HL-60 (cell line): Measurements from ENCODE around the gene MAP2.

ENCODE experiments used
- GABPA ChIP-seq: IDR thresholded peaks from 2 replicates; pipeline ENCODE4 v1.6.1; 2012; ENCODE audit warnings: low read depth
- POLR2AphosphoS5 ChIP-seq: IDR thresholded peaks from 2 replicates; pipeline ENCODE4 v1.6.1; 2012; ENCODE audit warnings: low read depth
- SPI1 ChIP-seq: IDR thresholded peaks from 2 replicates; pipeline ENCODE4 v1.6.1; 2012; ENCODE audit warnings: low read depth, mild to moderate bottlenecking, borderline replicate concordance
- TF ChIP-seq, protein P1 (sequence below): IDR thresholded peaks from one replicate; pipeline ENCODE4 v1.5.1; 2011; ENCODE audit warnings: low read length, control low read depth, inconsistent platforms; ENCODE audit not compliant: insufficient read depth
- TF ChIP-seq, protein P2 (sequence below): IDR thresholded peaks from 2 replicates; pipeline ENCODE4 v1.6.1; 2012; ENCODE audit warnings: low read depth; ENCODE audit not compliant: insufficient replicate concordance

DNA sequence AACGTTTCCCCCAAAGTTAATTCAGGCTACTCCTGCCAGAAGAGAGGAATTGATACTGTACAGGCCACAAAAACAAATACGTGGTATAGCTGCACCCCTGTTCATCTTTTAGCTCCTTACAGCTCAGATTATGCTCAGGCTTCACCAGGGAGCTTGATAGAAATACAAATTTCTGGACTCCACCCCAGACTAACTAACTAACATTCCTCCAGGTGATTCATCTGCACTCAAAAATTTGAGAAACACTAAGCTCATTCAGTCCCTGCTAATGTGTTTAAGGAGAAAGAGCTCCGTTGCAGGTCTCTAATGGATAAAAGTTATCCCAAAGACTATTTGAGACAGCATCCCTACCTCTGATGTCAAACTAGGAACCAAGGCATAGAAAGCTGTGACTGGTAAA is 311.0 kb downstream of the MAP2 start:
- TF ChIP-seq, protein P1, sequence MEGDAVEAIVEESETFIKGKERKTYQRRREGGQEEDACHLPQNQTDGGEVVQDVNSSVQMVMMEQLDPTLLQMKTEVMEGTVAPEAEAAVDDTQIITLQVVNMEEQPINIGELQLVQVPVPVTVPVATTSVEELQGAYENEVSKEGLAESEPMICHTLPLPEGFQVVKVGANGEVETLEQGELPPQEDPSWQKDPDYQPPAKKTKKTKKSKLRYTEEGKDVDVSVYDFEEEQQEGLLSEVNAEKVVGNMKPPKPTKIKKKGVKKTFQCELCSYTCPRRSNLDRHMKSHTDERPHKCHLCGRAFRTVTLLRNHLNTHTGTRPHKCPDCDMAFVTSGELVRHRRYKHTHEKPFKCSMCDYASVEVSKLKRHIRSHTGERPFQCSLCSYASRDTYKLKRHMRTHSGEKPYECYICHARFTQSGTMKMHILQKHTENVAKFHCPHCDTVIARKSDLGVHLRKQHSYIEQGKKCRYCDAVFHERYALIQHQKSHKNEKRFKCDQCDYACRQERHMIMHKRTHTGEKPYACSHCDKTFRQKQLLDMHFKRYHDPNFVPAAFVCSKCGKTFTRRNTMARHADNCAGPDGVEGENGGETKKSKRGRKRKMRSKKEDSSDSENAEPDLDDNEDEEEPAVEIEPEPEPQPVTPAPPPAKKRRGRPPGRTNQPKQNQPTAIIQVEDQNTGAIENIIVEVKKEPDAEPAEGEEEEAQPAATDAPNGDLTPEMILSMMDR: no peak
- TF ChIP-seq POLR2AphosphoS5 (no peak), SPI1 (no peak), GABPA (no peak)
- TF ChIP-seq, protein P2, sequence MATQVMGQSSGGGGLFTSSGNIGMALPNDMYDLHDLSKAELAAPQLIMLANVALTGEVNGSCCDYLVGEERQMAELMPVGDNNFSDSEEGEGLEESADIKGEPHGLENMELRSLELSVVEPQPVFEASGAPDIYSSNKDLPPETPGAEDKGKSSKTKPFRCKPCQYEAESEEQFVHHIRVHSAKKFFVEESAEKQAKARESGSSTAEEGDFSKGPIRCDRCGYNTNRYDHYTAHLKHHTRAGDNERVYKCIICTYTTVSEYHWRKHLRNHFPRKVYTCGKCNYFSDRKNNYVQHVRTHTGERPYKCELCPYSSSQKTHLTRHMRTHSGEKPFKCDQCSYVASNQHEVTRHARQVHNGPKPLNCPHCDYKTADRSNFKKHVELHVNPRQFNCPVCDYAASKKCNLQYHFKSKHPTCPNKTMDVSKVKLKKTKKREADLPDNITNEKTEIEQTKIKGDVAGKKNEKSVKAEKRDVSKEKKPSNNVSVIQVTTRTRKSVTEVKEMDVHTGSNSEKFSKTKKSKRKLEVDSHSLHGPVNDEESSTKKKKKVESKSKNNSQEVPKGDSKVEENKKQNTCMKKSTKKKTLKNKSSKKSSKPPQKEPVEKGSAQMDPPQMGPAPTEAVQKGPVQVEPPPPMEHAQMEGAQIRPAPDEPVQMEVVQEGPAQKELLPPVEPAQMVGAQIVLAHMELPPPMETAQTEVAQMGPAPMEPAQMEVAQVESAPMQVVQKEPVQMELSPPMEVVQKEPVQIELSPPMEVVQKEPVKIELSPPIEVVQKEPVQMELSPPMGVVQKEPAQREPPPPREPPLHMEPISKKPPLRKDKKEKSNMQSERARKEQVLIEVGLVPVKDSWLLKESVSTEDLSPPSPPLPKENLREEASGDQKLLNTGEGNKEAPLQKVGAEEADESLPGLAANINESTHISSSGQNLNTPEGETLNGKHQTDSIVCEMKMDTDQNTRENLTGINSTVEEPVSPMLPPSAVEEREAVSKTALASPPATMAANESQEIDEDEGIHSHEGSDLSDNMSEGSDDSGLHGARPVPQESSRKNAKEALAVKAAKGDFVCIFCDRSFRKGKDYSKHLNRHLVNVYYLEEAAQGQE: no peak
